ENCODE measurements around the gene ZGPAT.

ZGPAT gene

GRCh38 chr20:63701329-63702035, 6.4 kb upstream of the ZGPAT start:
- H3K4me3 ChIP-seq (ENCODE audit: low read depth, low read length) = no peak overlapping the region
- no peak for DNase-seq (ENCODE audit: low read depth)

DNA sequence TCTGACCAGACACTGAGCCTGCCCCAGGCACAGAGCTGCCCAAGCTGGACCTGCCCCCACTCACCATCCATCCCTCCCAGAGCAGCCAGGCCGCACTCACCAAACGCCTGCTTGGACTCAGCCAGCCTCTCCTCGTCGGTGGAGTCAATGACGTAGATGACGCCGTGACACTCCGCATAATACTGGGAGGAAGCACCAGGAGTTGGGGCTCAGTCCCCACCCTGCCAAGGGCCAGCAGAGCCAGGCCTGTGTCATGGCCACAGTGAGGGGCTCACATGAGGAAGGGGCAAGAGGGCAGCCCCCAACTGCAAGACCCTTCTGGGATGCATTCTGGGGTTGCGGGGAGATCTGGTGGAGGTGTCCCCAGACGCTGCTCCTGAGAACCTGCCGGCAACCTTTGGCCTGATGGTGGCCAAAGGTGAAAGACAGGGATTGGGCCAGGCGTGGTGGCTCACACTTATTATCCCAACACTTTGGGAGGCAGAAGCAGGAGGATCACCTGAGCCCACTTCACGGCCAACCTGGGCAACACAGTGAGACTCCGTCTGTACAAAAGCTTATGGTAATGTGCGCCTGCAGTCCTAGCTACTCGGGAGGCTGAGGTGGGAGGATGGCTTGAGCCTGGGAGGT, 5.7 kb upstream of the ZGPAT start:
- no peak overlapping the region for H3K4me3 ChIP-seq (ENCODE audit: low read depth, low read length)
- DNase-seq (ENCODE audit: low read depth) = peak; percentile 7
- no peak for TF ChIP-seq POLR2A (IDR thresholded peaks at IDR 0.05; ENCODE audit: extremely low read depth, insufficient read length)
- TF ChIP-seq MYC (IDR thresholded peaks at IDR 0.05; ENCODE audit: low read depth, low read length) = no peak
- no peak for TF ChIP-seq MAX (IDR thresholded peaks at IDR 0.05; ENCODE audit: low read depth, low read length)
- TF ChIP-seq, protein P1, sequence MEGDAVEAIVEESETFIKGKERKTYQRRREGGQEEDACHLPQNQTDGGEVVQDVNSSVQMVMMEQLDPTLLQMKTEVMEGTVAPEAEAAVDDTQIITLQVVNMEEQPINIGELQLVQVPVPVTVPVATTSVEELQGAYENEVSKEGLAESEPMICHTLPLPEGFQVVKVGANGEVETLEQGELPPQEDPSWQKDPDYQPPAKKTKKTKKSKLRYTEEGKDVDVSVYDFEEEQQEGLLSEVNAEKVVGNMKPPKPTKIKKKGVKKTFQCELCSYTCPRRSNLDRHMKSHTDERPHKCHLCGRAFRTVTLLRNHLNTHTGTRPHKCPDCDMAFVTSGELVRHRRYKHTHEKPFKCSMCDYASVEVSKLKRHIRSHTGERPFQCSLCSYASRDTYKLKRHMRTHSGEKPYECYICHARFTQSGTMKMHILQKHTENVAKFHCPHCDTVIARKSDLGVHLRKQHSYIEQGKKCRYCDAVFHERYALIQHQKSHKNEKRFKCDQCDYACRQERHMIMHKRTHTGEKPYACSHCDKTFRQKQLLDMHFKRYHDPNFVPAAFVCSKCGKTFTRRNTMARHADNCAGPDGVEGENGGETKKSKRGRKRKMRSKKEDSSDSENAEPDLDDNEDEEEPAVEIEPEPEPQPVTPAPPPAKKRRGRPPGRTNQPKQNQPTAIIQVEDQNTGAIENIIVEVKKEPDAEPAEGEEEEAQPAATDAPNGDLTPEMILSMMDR (IDR thresholded peaks at IDR 0.05; ENCODE audit: low read depth, low read length) = no peak

More at GRCh38 chr20:63701329-63702035, 6.4 kb upstream of the ZGPAT start:
- TF ChIP-seq, protein P1 (IDR thresholded peaks at IDR 0.05; ENCODE audit: low read depth, low read length) = no peak
- TF ChIP-seq MYC (IDR thresholded peaks at IDR 0.05; ENCODE audit: low read depth, low read length) = no peak
- TF ChIP-seq MAX (IDR thresholded peaks at IDR 0.05; ENCODE audit: low read depth, low read length) = no peak
- TF ChIP-seq POLR2A (IDR thresholded peaks at IDR 0.05; ENCODE audit: extremely low read depth, insufficient read length) = no peak

- no peak for TF ChIP-seq MAX (IDR thresholded peaks at IDR 0.05; ENCODE audit: low read depth, low read length)
- no peak for TF ChIP-seq MYC (IDR thresholded peaks at IDR 0.05; ENCODE audit: low read depth, low read length)
- no peak for TF ChIP-seq POLR2A (IDR thresholded peaks at IDR 0.05; ENCODE audit: extremely low read depth, insufficient read length)
- TF ChIP-seq, protein P1 (IDR thresholded peaks at IDR 0.05; ENCODE audit: low read depth, low read length) = no peak
- no peak overlapping the region for H3K4me3 ChIP-seq (ENCODE audit: low read depth, low read length)
- peak; percentile 9 for DNase-seq (ENCODE audit: low read depth)
Measured at GRCh38 chr20:63702751-63703470, 4.9 kb upstream of the ZGPAT start.

DNA sequence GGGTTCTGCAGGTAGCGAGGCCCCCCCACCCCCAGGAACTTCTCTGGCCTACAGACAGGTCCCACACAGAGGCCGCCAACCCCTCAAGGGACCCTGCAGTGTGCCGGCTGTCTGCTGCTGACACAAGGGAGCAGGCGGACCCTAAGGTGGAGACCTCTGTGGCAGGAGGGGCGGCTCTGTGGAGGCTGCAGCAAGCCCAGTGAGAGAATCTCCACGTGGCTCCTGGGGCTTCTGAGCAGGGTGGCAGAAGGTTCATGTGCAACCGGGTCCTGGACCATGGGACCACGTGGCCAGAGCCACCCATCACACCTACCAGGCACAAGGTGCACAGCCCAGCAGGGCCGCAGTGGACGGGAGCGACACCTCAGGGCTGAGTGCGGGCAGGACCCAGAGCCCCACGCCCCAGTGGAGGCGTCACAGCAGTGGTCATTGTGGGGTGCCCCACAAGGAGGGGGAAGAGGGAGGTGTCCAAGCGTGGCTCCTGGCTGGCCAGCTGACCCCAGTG, 4.3 kb upstream of the ZGPAT start:
- no peak for TF ChIP-seq MYC (IDR thresholded peaks at IDR 0.05; ENCODE audit: low read depth, low read length)
- TF ChIP-seq MAX (IDR thresholded peaks at IDR 0.05; ENCODE audit: low read depth, low read length) = no peak
- TF ChIP-seq, protein P1 (IDR thresholded peaks at IDR 0.05; ENCODE audit: low read depth, low read length) = no peak
- no peak for TF ChIP-seq POLR2A (IDR thresholded peaks at IDR 0.05; ENCODE audit: extremely low read depth, insufficient read length)
- no peak overlapping the region for H3K4me3 ChIP-seq (ENCODE audit: low read depth, low read length)
- peak; percentile 7 for DNase-seq (ENCODE audit: low read depth)

GRCh38 chr20:63703976-63704748, 3.7 kb upstream of the ZGPAT start:
- no peak overlapping the region for H3K4me3 ChIP-seq (ENCODE audit: low read depth, low read length)
- TF ChIP-seq MAX (IDR thresholded peaks at IDR 0.05; ENCODE audit: low read depth, low read length) = no peak
- no peak for TF ChIP-seq POLR2A (IDR thresholded peaks at IDR 0.05; ENCODE audit: extremely low read depth, insufficient read length)
- no peak for TF ChIP-seq MYC (IDR thresholded peaks at IDR 0.05; ENCODE audit: low read depth, low read length)
- TF ChIP-seq, protein P1 (IDR thresholded peaks at IDR 0.05; ENCODE audit: low read depth, low read length) = no peak
- no peak for DNase-seq (ENCODE audit: low read depth)
